Jurkat, Clone E6-1 (cell line): ENCODE data around the gene CTXN1.
"Not testable (repeated sequence)": the region's sequence is repeated elsewhere in the genome, so short reads cannot be mapped to it uniquely, and the experiment has no call there.

Experiments
- DNase-seq: peaks from one replicate; pipeline ENCODE4 v3.0.0-alpha.2; 2011; ENCODE audit warnings: low read depth, low spot score
- H3K4me3 ChIP-seq: 2 replicates; pipeline ENCODE4 v1.5.1; 2011; ENCODE audit warnings: mild to moderate bottlenecking, low read length, control low read depth, moderate library complexity

Gene CTXN1

GRCh38 chr19:7907122-7907521 is 18.8 kb downstream of the CTXN1 start:
- no peak for DNase-seq
- no peak overlapping the region for H3K4me3 ChIP-seq

GRCh38 chr19:7905859-7906258 is 20.1 kb downstream of the CTXN1 start:
- DNase-seq = no peak
- no peak overlapping the region for H3K4me3 ChIP-seq

GRCh38 chr19:7905268-7905667 is 20.7 kb downstream of the CTXN1 start:
- peak overlapping the region; percentile 85; the same call in 1 of the 2 replicates for H3K4me3 ChIP-seq

GRCh38 chr19:7904074-7905020 is 21.6 kb downstream of the CTXN1 start:
- DNase-seq = no peak
- peak overlapping the region; percentile 85 for H3K4me3 ChIP-seq

More at GRCh38 chr19:7905268-7905667, 20.7 kb downstream of the CTXN1 start:
- DNase-seq = no peak

GRCh38 chr19:7903244-7904073 is 22.5 kb downstream of the CTXN1 start, which contains the start of gene MAP2K7:
Gene MAP2K7, plus strand, starts transcription at chr19:7903877. Its CDS starts 68 bp downstream, at chr19:7903945.
- DNase-seq = peak; percentile 97
- H3K4me3 ChIP-seq = peak within 1 kb of the TSS; percentile 85

GRCh38 chr19:7902796-7903243 is 23.1 kb downstream of the CTXN1 start:
- DNase-seq = no peak
- H3K4me3 ChIP-seq = peak overlapping the region; percentile 84

GRCh38 chr19:7901337-7901736 is 24.6 kb downstream of the CTXN1 start:
- no peak for DNase-seq
- no peak overlapping the region for H3K4me3 ChIP-seq

- no peak for DNase-seq
Observed at GRCh38 chr19:7900931-7901330, 25.0 kb downstream of the CTXN1 start.

GRCh38 chr19:7900401-7900870 is 25.5 kb downstream of the CTXN1 start:
- no peak for DNase-seq
- H3K4me3 ChIP-seq = no peak overlapping the region

More at GRCh38 chr19:7900931-7901330, 25.0 kb downstream of the CTXN1 start:
- no peak overlapping the region for H3K4me3 ChIP-seq

GRCh38 chr19:7899751-7900378 is 26.1 kb downstream of the CTXN1 start:
- H3K4me3 ChIP-seq = no peak overlapping the region
- DNase-seq = no peak

- no peak overlapping the region for H3K4me3 ChIP-seq
- no peak for DNase-seq
Observed at GRCh38 chr19:7898967-7899366, 27.0 kb downstream of the CTXN1 start.

GRCh38 chr19:7897292-7897691 is 28.6 kb downstream of the CTXN1 start:
- no peak for DNase-seq
- no peak overlapping the region for H3K4me3 ChIP-seq

- no peak for DNase-seq
- no peak overlapping the region for H3K4me3 ChIP-seq
Observed at GRCh38 chr19:7895565-7895964, 30.4 kb downstream of the CTXN1 start.

GRCh38 chr19:7894612-7895309 is 31.2 kb downstream of the CTXN1 start:
- no peak for DNase-seq
- H3K4me3 ChIP-seq = no peak overlapping the region

- H3K4me3 ChIP-seq, DNase-seq: not testable (repeated sequence)
Observed at GRCh38 chr19:7893362-7894101, 32.4 kb downstream of the CTXN1 start.

GRCh38 chr19:7888826-7889217 is 37.1 kb downstream of the CTXN1 start:
- H3K4me3 ChIP-seq = peak overlapping the region; percentile 50
- no peak for DNase-seq

- peak within 1 kb of the TSS; percentile 50 for H3K4me3 ChIP-seq
Observed at GRCh38 chr19:7888145-7888825, 37.6 kb downstream of the CTXN1 start, which contains the start of gene LRRC8E. Gene LRRC8E, plus strand, starts transcription at chr19:7888510. Its CDS starts 7,094 bp downstream, at chr19:7895604.

More at GRCh38 chr19:7888145-7888825, 37.6 kb downstream of the CTXN1 start, which contains the start of gene LRRC8E:
- no peak for DNase-seq
